ENCODE results near the gene LIN28B. TPM values are rescaled to one million over a fixed set of nuclear protein-coding genes. Genes with fewer than 3 reads are reported as not detected.

The LIN28B gene
- total RNA-seq, 2 donors from 2014 or later, result not detected

DNA sequence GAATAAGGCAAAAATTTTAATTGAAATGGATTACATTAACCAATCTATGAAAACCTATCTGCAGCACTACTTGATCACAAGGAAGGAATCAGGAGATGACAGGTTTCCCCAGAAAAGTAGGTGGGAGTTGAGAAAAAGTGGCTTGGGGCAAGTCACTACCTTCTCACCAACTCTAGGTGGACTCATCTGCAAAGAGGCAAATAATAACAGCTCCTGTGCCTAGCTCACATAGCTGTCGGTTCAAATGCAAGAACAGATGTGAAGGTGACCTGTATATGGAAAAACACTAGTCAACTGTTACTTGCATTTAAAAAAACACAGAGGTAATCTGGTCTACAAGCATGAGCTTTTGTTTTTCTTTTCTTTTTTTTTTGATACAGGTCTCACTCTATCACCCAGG, 155.7 kb downstream of the LIN28B start:
- Histone ChIP-seq H3K4me1 (no peaks in the 10 kb centered on the region), H3K27ac (no peak overlapping the region), H3K36me3 (peaks cover 12% of the 10 kb centered on the region), H3K9me3 (no peaks in the 10 kb centered on the region), H3K27me3 (no peaks in the 10 kb centered on the region), H3K4me3 (no peak overlapping the region)
- TF ChIP-seq, protein P1, sequence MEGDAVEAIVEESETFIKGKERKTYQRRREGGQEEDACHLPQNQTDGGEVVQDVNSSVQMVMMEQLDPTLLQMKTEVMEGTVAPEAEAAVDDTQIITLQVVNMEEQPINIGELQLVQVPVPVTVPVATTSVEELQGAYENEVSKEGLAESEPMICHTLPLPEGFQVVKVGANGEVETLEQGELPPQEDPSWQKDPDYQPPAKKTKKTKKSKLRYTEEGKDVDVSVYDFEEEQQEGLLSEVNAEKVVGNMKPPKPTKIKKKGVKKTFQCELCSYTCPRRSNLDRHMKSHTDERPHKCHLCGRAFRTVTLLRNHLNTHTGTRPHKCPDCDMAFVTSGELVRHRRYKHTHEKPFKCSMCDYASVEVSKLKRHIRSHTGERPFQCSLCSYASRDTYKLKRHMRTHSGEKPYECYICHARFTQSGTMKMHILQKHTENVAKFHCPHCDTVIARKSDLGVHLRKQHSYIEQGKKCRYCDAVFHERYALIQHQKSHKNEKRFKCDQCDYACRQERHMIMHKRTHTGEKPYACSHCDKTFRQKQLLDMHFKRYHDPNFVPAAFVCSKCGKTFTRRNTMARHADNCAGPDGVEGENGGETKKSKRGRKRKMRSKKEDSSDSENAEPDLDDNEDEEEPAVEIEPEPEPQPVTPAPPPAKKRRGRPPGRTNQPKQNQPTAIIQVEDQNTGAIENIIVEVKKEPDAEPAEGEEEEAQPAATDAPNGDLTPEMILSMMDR (IDR thresholded peaks at IDR 0.05), result no peak
- no peak for DNase-seq (ENCODE audit: low spot score)

DNA sequence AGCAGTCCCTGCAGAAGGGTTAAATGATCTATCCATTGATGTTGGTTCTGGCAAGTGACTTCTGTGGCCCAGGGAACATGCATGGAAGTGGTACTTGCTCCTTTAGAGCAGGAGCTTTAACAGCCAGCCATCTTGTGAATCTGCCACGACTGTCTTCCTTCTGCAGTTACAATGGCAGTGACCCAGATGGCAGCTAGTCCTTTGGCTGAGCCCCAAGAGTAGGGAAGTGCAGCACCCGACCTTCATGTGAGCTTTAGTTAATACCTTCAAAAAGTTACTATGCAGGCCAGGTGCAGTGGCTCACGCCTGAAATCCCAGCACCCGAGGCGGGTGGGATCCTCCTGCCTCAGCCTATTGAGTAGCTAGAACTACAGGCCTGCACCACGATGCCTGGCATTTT, 156.5 kb downstream of the LIN28B start:
- DNase-seq (ENCODE audit: low spot score), result no peak
- Histone ChIP-seq H3K4me3 (no peak overlapping the region), H3K27ac (no peak overlapping the region), H3K9me3 (no peaks in the 10 kb centered on the region), H3K4me1 (no peaks in the 10 kb centered on the region), H3K27me3 (no peaks in the 10 kb centered on the region), H3K36me3 (peaks cover 15% of the 10 kb centered on the region)
- TF ChIP-seq, protein P1 (IDR thresholded peaks at IDR 0.05), result no peak

DNA sequence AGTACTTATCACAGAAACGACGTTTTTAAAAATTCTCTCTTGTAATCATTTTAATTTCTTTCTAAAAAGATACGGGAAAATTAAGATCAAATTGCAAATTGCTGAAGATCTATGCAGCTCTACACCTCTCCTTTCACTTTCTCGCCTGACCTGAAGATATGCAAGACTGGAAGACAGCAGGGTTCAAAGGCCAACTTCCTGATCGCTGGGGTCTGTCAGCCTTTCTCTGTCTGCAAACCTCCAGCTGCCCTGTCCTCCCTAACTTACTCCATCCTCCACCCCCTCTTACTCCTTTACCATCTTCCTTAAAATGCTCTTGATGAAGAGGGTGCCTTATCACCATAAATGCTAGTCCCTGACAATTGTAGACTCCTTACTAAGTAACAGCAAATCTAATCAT, 159.2 kb downstream of the LIN28B start:
- Histone ChIP-seq H3K27ac (no peak overlapping the region), H3K27me3 (no peaks in the 10 kb centered on the region), H3K4me3 (no peak overlapping the region), H3K9me3 (no peaks in the 10 kb centered on the region), H3K36me3 (peaks cover 16% of the 10 kb centered on the region), H3K4me1 (no peaks in the 10 kb centered on the region)
- TF ChIP-seq, protein P1 (IDR thresholded peaks at IDR 0.05), result no peak
- no peak for DNase-seq (ENCODE audit: low spot score)

- Histone ChIP-seq H3K4me1 (no peaks in the 10 kb centered on the region), H3K9me3 (no peaks in the 10 kb centered on the region), H3K27me3 (no peaks in the 10 kb centered on the region), H3K27ac (no peak overlapping the region), H3K36me3 (peaks cover 50% of the 10 kb centered on the region), H3K4me3 (no peak overlapping the region)
- TF ChIP-seq, protein P1 (IDR thresholded peaks at IDR 0.05), result no peak
- DNase-seq (ENCODE audit: low spot score), result no peak
Observed at GRCh38 chr6:105120570-105120969, 163.7 kb downstream of the LIN28B start.

GRCh38 chr6:105121981-105122380, 165.1 kb downstream of the LIN28B start:
- no peak overlapping the region for H3K27ac ChIP-seq
- DNase-seq (ENCODE audit: low spot score), result no peak
- peaks cover 45% of the 10 kb centered on the region for H3K36me3 ChIP-seq
- H3K9me3 ChIP-seq, result no peaks in the 10 kb centered on the region
- no peak overlapping the region for H3K4me3 ChIP-seq
- no peaks in the 10 kb centered on the region for H3K4me1 ChIP-seq
- H3K27me3 ChIP-seq, result no peaks in the 10 kb centered on the region
- TF ChIP-seq, protein P1 (IDR thresholded peaks at IDR 0.05), result no peak

DNA sequence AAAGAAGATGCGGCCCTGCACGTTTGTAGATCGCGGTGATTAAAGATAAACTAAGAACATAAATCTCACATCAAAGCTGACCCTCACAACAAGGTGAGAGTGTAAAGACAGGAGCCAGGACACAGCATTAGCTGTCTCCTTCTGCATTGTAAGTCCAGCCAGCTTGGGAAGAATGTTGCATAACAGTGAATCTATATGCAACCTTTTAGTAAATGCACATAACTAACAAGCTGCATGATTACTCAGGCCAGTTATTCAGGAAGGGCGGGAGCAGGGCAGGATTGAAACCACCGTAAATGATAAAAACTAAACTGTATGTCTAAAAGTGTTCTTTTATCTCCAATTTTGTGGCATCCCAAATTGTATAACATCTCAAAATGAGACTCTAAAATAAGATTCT, 165.8 kb downstream of the LIN28B start:
- Histone ChIP-seq H3K9me3 (no peaks in the 10 kb centered on the region), H3K27me3 (no peaks in the 10 kb centered on the region), H3K4me1 (no peaks in the 10 kb centered on the region), H3K27ac (no peak overlapping the region), H3K4me3 (no peak overlapping the region), H3K36me3 (peaks cover 42% of the 10 kb centered on the region)
- TF ChIP-seq, protein P1 (IDR thresholded peaks at IDR 0.05), result no peak
- DNase-seq (ENCODE audit: low spot score), result no peak
